ENCODE measurements around the gene ANXA7.
A peak's percentile ranks its signal among the peaks of the same experiment; 100 is the strongest.

ANXA7 gene

GRCh38 chr10:73413528-73414229 lies at the start of gene ANXA7:
Gene ANXA7, minus strand, starts transcription at chr10:73414058. Its CDS starts 13,202 bp downstream, at chr10:73400856.
- DNase-seq (ENCODE audit: low read depth): peak; percentile 86

GRCh38 chr10:73460897-73461296 lies 47.0 kb upstream of the ANXA7 start:
- DNase-seq (ENCODE audit: low read depth): no peak

- DNase-seq (ENCODE audit: low read depth): peak; percentile 23
Observed at GRCh38 chr10:73459683-73460314, 45.9 kb upstream of the ANXA7 start.

- DNase-seq (ENCODE audit: low read depth): no peak
Observed at GRCh38 chr10:73456187-73456890, 42.5 kb upstream of the ANXA7 start.

GRCh38 chr10:73449113-73449512 lies 35.3 kb upstream of the ANXA7 start:
- DNase-seq (ENCODE audit: low read depth): no peak

GRCh38 chr10:73448384-73448783 lies 34.5 kb upstream of the ANXA7 start:
- DNase-seq (ENCODE audit: low read depth): no peak

GRCh38 chr10:73446926-73447325 lies 33.1 kb upstream of the ANXA7 start:
- DNase-seq (ENCODE audit: low read depth): no peak

- no peak for DNase-seq (ENCODE audit: low read depth)
Observed at GRCh38 chr10:73444457-73444856, 30.6 kb upstream of the ANXA7 start.

GRCh38 chr10:73439605-73440312 lies 25.9 kb upstream of the ANXA7 start:
- DNase-seq (ENCODE audit: low read depth): peak; percentile 85

- DNase-seq (ENCODE audit: low read depth): peak; percentile 84
Observed at GRCh38 chr10:73439055-73439454, 25.2 kb upstream of the ANXA7 start.

GRCh38 chr10:73433538-73433867 lies 19.6 kb upstream of the ANXA7 start, which contains the start of gene MSS51:
Gene MSS51, minus strand, starts transcription at chr10:73433561. Its CDS starts 5,277 bp downstream, at chr10:73428284.
- DNase-seq (ENCODE audit: low read depth): no peak

- DNase-seq (ENCODE audit: low read depth): no peak
Observed at GRCh38 chr10:73432646-73433537, 19.0 kb upstream of the ANXA7 start.

- DNase-seq (ENCODE audit: low read depth): no peak
Observed at GRCh38 chr10:73426318-73426717, 12.5 kb upstream of the ANXA7 start.

GRCh38 chr10:73424478-73424877 lies 10.6 kb upstream of the ANXA7 start:
- no peak for DNase-seq (ENCODE audit: low read depth)

- no peak for DNase-seq (ENCODE audit: low read depth)
Observed at GRCh38 chr10:73423309-73423708, 9.5 kb upstream of the ANXA7 start.

- DNase-seq (ENCODE audit: low read depth): no peak
Observed at GRCh38 chr10:73416571-73416970, 2.7 kb upstream of the ANXA7 start.

- peak; percentile 3 for DNase-seq (ENCODE audit: low read depth)
Observed at GRCh38 chr10:73414230-73414945, 530 bp upstream of the ANXA7 start.

- DNase-seq (ENCODE audit: low read depth): no peak
Observed at GRCh38 chr10:73413108-73413527, 740 bp downstream of the ANXA7 start.

- no peak for DNase-seq (ENCODE audit: low read depth)
Observed at GRCh38 chr10:73410897-73411296, 3.0 kb downstream of the ANXA7 start.

GRCh38 chr10:73408978-73409521 lies 4.8 kb downstream of the ANXA7 start:
- DNase-seq (ENCODE audit: low read depth): no peak

Measured in iris pigment epithelial cell (primary cell).